Measurements from ENCODE around the gene SPEG. TPM values are rescaled to one million over a fixed set of nuclear protein-coding genes. Genes with fewer than 3 reads are reported as not detected.

SPEG gene
- total RNA-seq, 4 donors from 2014 or later = 6.7 to 10.2 (median 8.1) TPM

- no peaks in the 10 kb centered on the region for H3K9me3 ChIP-seq
- H3K27me3 ChIP-seq = peaks cover 0 to 58% of the 10 kb centered on the region in 2 donors
- peaks cover 0 to 10% (median 4%) of the 10 kb centered on the region in 4 donors for H3K4me1 ChIP-seq
- TF ChIP-seq POLR2A (IDR thresholded peaks at IDR 0.05) = no peak
- TF ChIP-seq CTCF (IDR thresholded peaks at IDR 0.05) = no peak
- TF ChIP-seq EP300 (IDR thresholded peaks at IDR 0.05) = no peak
- H3K36me3 ChIP-seq = no peaks in the 10 kb centered on the region
- H3K27ac ChIP-seq = no peak overlapping the region
- H3K4me3 ChIP-seq = no peak overlapping the region
- no peak for DNase-seq (ENCODE audit: low spot score in 2 of 2)
- WGBS, 2 donors = 81 to 89% methylated on average over 6 of the region's 6 CpGs
These were observed 1.1 kb downstream of the SPEG start for GRCh38 chr2:219435701-219436100.

- H3K4me3 ChIP-seq = no peak overlapping the region
- no peak overlapping the region for H3K27ac ChIP-seq
- H3K9me3 ChIP-seq = no peaks in the 10 kb centered on the region
- no peaks in the 10 kb centered on the region for H3K36me3 ChIP-seq
- H3K4me1 ChIP-seq = peaks cover 0 to 14% (median 6%) of the 10 kb centered on the region in 4 donors
- WGBS, 2 donors = 92 to 93% methylated on average over 5 of the region's 5 CpGs
- peaks cover 0 to 66% of the 10 kb centered on the region in 2 donors for H3K27me3 ChIP-seq
- no peak for DNase-seq (ENCODE audit: low spot score in 2 of 2)
- no peak for TF ChIP-seq POLR2A (IDR thresholded peaks at IDR 0.05)
- no peak for TF ChIP-seq EP300 (IDR thresholded peaks at IDR 0.05)
- no peak for TF ChIP-seq CTCF (IDR thresholded peaks at IDR 0.05)
These were observed 1.8 kb downstream of the SPEG start for GRCh38 chr2:219436491-219436890.

GRCh38 chr2:219437141-219437540 is 2.5 kb downstream of the SPEG start:
- Histone ChIP-seq H3K9me3 (no peaks in the 10 kb centered on the region), H3K36me3 (no peaks in the 10 kb centered on the region), H3K4me3 (no peak overlapping the region), H3K27ac (no peak overlapping the region), H3K4me1 (peaks cover 0 to 20% (median 8%) of the 10 kb centered on the region in 4 donors), H3K27me3 (peaks cover 0 to 70% of the 10 kb centered on the region in 2 donors)
- TF ChIP-seq POLR2A (IDR thresholded peaks at IDR 0.05) = no peak
- no peak for TF ChIP-seq EP300 (IDR thresholded peaks at IDR 0.05)
- TF ChIP-seq CTCF (IDR thresholded peaks at IDR 0.05) = no peak
- 78% methylated on average over 3 of the region's 3 CpGs for WGBS, 2 donors
- DNase-seq (ENCODE audit: low spot score in 2 of 2) = no peak

GRCh38 chr2:219437690-219438206 is 3.1 kb downstream of the SPEG start:
- H3K4me3 ChIP-seq = no peak overlapping the region
- peaks cover 0 to 76% of the 10 kb centered on the region in 2 donors for H3K27me3 ChIP-seq
- H3K4me1 ChIP-seq = peaks cover 0 to 26% (median 9%) of the 10 kb centered on the region in 4 donors
- TF ChIP-seq POLR2A (IDR thresholded peaks at IDR 0.05) (no peak), EP300 (IDR thresholded peaks at IDR 0.05) (no peak), CTCF (IDR thresholded peaks at IDR 0.05) (no peak)
- no peaks in the 10 kb centered on the region for H3K36me3 ChIP-seq
- WGBS, 2 donors = 77 to 87% methylated on average over 5 to 6 of the region's 6 CpGs
- no peaks in the 10 kb centered on the region for H3K9me3 ChIP-seq
- no peak overlapping the region for H3K27ac ChIP-seq
- no peak for DNase-seq (ENCODE audit: low spot score in 2 of 2)

GRCh38 chr2:219438453-219438852 is 3.8 kb downstream of the SPEG start:
- WGBS, 2 donors = 84 to 92% methylated on average over 4 of the region's 4 CpGs
- no peak for DNase-seq (ENCODE audit: low spot score in 2 of 2)
- TF ChIP-seq EP300 (IDR thresholded peaks at IDR 0.05) (no peak), POLR2A (IDR thresholded peaks at IDR 0.05) (no peak), CTCF (IDR thresholded peaks at IDR 0.05) (no peak)
- Histone ChIP-seq H3K36me3 (no peaks in the 10 kb centered on the region), H3K4me3 (no peak overlapping the region), H3K9me3 (no peaks in the 10 kb centered on the region), H3K27ac (no peak overlapping the region), H3K4me1 (peaks cover 0 to 28% (median 9%) of the 10 kb centered on the region in 4 donors), H3K27me3 (peaks cover 0 to 83% of the 10 kb centered on the region in 2 donors)

Measured in tibial nerve (tissue), 4 donors.